HTR-8/SVneo (cell line): ENCODE data around the gene ZDHHC17.

Experiments used
- DNase-seq: peaks from one replicate; pipeline ENCODE4 v3.0.0; 2011; ENCODE audit warnings: low spot score, mixed read lengths; ENCODE audit not compliant: insufficient read length
- FAIRE-seq: peaks from 2 replicates; lab custom pipeline; 2011; peaks lifted over from hg19 to GRCh38; lab: Jason Lieb, UNC

Gene ZDHHC17

DNA sequence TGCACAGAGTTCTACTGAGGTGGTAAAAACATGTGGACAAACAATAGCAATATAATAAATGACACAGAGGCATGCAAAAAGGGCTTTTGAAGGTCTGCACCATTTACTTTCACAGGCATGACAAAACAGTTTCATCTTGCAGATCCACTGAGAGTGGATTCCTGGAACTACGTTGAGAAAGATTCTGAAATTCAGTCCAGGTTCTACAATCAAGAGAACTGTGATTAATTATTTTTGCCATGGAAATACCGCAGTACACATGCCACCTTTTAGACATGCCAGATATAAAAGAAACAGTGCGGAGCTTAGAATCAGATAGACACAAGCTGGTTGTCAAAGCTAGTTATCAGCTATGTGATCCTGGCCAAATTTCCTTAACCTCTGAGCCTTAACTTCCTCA lies 110.1 kb downstream of the ZDHHC17 start:
- no peak for FAIRE-seq
- no peak for DNase-seq

- DNase-seq (no peak), FAIRE-seq (no peak)
Measured at GRCh38 chr12:76874491-76875190, 110.7 kb downstream of the ZDHHC17 start.

DNA sequence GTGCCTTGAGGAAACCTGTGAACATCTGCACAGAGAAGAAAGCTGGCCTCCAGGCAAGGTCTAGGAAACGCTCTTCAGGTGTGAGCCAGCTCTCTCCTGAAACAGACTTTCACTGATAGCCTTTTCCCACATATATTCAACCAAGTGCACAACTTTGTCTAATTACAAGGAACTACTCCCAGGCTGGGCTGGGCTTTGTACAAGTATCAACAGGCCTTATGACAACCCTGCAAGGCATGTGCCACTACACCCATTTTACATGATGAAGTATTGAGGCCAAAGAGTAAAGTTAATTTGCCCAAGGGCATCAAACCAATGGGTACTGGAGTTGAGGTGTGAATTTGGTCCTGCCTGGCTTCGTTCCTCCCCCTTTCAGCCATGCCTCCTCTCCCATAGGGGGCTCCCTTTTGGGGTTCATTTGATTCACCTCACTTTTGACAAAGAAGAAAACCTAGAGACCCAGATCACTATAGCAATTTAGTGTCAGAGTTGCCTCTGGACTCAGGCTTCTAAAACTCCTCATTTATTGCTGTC lies 112.8 kb downstream of the ZDHHC17 start:
- FAIRE-seq: no peak
- no peak for DNase-seq

DNA sequence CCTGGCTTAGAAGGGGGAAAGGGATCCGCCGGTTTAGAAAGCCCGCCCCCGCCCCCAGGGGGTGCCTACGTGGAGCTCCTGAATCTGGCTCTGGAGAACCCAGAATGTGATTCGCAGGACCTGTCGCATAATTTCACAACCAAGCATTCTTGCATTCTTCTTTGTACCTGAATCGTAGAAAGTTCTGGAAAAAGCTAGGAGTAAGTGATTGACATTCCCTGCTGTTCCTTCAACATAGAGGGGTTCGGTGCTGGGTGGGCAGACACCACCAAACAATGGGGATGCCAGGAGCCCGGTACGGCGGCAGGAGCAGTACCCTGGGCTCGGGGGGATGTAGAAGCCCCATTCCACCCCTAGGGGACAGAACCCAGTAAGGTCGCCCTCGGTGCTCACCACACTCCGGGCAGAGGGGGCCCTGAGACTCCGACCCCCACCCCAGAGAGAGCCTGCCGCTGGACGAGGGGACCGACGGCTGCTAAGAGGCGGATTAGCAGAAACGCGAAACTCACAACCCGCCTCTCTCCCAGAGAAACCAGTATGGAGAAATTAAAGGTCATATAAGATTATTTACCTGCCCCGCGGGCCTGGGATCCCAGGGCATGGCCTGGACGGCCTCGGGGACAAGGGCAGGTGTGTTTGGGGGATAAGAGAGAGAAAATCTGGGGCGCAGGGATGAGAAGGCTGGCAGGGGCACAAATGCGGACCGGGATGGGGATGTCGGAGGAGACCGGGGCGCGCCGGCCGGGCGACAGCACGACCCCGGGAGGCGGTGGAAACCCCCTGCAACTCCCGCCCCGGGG lies 114.4 kb downstream of the ZDHHC17 start:
- no peak for FAIRE-seq
- DNase-seq: peak; percentile 28

GRCh38 chr12:76878899-76879709 lies 115.2 kb downstream of the ZDHHC17 start, which contains the start of gene CSRP2:
TSS of gene CSRP2 (minus strand) at chr12:76879019. CDS start at chr12:76866260, 12,759 bp downstream.
- peak; percentile 58 for FAIRE-seq
- DNase-seq: peak; percentile 84

DNA sequence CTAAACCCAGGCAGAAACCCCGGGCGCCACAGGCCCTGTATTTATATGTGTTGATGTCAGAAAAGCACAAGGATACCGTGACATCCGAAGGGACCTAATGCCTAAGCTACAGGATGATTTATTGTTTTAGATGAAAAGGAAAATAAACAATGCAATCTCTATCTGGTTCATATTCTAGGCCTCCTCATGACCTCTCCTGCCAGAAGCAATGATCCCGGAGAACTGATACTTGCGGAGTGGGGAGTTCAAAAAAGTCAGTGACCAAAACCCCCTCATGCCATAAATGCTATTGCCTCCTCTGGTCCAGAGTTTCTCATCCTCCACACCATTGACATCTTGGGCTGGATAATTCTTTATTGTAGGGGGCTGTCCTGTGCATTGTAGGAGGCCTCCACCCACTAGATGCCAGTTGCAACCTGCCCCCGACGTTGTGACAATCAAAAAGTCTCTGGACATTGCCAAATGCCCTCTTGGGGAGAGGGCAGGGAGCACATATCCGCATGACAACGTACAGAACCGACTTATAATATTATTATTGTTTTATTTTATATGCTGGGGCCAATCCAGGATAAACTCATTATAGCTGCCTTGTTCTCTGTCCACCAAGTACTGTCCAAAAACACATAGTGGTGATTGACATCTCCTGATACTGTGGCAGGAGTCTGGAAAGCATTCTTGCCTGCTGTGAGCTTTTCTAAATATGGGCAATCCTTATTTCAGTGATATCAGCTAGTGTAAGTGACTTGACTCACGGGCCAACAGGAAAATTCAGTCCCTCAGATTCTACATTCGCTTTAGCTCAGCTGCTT lies 116.0 kb downstream of the ZDHHC17 start:
- FAIRE-seq: no peak
- peak; percentile 51 for DNase-seq

DNA sequence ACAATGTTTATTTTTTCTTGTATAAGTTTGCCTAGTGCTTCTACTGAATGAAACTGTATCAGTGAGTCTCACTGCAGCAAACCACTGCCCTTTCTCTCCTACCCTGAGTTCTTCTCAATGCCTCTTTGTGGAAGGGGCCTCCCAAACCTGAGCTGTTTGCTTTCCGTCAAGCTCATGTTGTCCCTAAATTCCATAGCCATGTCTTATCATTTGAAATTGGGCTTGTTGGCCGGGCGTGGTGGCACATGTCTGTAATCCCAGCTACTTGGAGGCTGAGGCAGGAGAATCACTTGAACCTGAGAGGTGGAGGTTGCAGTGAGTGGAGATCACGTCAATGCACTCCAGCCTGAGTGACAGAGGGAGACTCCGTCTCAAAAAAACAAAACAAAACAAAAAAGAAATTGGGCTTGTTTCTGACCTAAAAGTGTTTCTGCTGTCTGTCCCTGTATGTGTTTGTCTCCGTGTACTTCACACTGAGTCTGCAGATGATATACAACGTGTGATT lies 116.7 kb downstream of the ZDHHC17 start:
- FAIRE-seq: no peak
- no peak for DNase-seq

- no peak for FAIRE-seq
Measured at GRCh38 chr12:76881142-76881541, 117.2 kb downstream of the ZDHHC17 start.

DNA sequence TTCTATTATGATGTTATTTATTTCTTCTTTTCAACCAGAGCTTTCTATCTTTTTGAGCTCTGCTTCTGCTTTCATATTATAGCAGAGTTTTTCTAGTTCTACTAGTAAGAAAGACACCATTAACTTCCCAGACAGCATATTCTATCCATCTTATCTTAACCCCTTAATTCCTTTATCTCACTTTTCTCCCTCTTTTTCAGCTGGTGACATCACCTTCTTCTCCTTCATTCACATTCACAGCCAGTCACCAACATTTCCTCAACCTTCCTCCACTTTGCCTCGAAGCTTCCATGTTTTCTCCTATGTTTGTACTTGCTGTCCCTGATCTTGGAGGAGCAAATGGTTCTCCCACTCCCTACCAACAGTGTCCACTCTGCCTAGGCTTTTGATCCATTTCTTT lies 118.5 kb downstream of the ZDHHC17 start:
- FAIRE-seq (no peak), DNase-seq (no peak)

More at GRCh38 chr12:76881142-76881541, 117.2 kb downstream of the ZDHHC17 start:
- no peak for DNase-seq

DNA sequence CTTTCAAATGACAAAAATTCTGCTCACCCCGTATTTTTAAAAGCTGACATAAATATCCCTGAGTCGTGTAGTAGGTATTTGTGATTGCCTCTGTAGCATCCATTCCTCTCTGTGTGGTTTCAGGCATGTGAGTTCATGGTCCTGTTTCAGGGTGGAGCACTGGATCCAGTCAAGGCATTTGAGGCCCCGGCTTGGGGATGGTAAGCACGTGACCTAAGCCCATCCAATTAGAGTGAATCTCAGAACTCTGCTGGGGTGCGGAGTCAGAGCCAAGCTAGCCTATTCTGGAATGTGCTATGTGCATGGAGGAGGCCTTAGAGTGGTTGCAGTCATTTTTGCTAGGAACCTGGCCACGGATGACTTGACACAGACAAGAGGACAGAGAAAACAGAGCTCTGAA lies 119.2 kb downstream of the ZDHHC17 start:
- FAIRE-seq: no peak
- peak; percentile 23 for DNase-seq

DNA sequence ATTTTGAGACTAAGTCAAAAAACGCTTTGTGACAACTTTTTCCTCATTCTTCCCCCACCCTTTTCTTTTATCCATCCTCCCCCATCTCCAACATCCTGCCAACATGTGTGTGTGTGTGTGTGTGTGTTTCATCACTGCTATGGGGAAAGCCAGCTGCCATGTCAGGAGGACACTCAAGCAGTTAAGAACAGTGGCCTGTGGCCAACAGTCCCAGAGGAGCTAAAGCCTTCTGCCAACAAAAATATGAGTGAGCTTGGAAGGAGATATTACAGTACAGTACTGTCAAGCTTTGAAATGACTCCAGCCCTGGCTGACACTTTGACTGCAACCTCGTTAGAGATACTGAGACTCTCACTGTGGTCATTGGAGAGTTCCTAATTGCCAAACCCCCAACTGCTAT lies 119.9 kb downstream of the ZDHHC17 start:
- DNase-seq (no peak), FAIRE-seq (no peak)

DNA sequence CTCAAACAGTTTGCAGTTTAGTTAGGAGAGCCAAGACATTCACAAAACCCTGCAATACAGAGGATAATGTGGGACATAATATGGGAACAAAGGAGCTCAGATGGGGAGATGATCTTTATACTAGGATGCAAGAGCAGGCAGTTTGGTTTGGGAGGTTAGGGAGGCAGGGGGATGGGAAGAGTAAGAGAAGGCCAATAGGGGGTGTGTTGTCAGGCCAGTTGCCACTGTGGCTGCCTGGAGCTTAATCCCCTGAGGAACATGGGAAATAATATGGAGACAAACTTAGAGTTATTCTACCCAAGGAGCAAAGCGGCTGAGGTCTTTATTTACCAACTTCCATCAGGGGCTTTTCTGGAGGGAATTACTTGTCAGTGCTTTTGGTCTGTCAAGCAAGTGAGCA lies 124.9 kb downstream of the ZDHHC17 start:
- FAIRE-seq: no peak
- DNase-seq: no peak

- no peak for FAIRE-seq
- no peak for DNase-seq
Measured at GRCh38 chr12:76890151-76891143, 126.5 kb downstream of the ZDHHC17 start.

DNA sequence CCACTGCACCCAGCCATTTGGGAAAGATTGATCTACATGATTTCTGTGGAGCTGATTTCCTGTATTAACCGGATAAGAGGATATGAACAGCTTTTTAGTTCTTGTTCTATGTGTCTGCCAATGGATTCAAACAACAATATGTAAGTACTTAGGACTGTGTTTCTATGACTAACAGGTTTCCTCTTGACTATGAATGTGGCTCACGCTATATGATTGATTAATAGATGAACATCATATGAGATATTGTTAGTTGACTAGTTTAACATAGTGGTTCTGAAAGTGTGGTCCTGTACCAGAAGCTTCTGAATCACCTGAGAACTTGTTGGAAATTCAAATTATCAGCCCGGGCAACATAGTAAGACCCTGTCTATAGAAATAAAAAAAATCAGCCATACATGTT lies 127.7 kb downstream of the ZDHHC17 start:
- DNase-seq: no peak
- no peak for FAIRE-seq

DNA sequence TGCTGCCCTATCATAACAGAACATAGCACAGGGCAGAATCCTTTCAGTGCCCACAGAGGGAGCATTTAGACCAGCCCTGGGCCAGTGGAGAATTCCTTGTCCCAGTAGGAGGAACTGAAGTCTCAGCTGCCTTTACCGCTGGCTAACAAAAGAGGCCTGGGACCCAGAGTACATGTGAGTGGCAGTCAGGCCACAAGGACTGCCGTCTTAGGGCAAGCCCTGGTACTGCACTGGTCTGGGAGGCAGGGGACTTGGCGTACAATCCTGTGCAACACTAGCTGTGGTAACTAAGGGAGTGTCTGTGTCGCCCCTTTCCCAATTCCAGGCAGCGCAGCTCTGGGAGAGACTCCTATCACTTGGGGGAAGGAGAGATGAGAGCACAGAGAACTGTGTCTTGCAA lies 131.9 kb downstream of the ZDHHC17 start:
- no peak for FAIRE-seq
- DNase-seq: no peak

- DNase-seq (no peak), FAIRE-seq (no peak)
Measured at GRCh38 chr12:76896274-76896673, 132.4 kb downstream of the ZDHHC17 start.

DNA sequence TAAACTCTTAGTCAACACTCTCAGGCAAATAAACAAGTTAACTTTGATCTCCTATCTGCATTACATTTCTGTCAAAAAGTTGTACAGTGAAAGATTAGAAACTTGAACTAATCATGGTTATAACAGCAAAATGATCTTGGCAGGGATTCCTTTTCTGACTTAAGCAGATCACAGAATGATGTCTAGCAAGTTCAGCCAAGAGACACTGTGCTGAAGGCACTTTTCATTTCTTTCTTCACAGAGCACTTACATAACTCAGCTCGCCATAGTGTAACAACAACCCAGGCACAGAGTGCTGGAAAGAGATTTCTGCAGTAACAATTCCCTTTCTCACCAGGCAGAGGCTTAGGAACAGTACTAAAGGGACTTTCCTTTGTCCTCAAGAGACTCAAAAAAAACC lies 134.5 kb downstream of the ZDHHC17 start:
- FAIRE-seq: no peak
- DNase-seq: no peak

- FAIRE-seq: no peak
Measured at GRCh38 chr12:76899522-76899921, 135.6 kb downstream of the ZDHHC17 start.

More at GRCh38 chr12:76899522-76899921, 135.6 kb downstream of the ZDHHC17 start:
- DNase-seq: no peak
